SK-N-SH (cell line): ENCODE measurements around the gene UMODL1. TPM values are rescaled to one million over a fixed set of nuclear protein-coding genes. Genes with fewer than 3 reads are reported as not detected.

Source experiments
- CTCF ChIA-PET: fragments of 300-600, 350-600 bp; formaldehyde crosslinking; extraction: SDS; loops from one replicate; lab custom pipeline; 2021; lab: Yijun Ruan, JAX
- POLR2A ChIA-PET: fragments of 350-600 bp; sonication (Branson Sonifier 250); formaldehyde crosslinking; extraction: SDS; loops from one replicate; lab custom pipeline; 2020; ENCODE audit warnings: antibody characterized with exemption, inconsistent platforms; lab: Yijun Ruan, JAX
- DNase-seq: peaks from one replicate; pipeline ENCODE4 v3.0.0; 2012
- H2AFZ ChIP-seq: fragments of 200-600 bp; sonication (generic); 2 replicates; pipeline ENCODE4 v1.8.1; 2016; ENCODE audit warnings: antibody characterized with exemption, mild to moderate bottlenecking, low read depth
- H3F3A ChIP-seq: fragments of 200-600 bp; sonication (generic); replicated peaks from 2 replicates; pipeline ENCODE3; 2016; ENCODE audit warnings: antibody characterized with exemption, mild to moderate bottlenecking; ENCODE audit not compliant: insufficient read depth
- H3K27ac ChIP-seq, 2 experiments: fragments of 200-500 bp in 1 of 2; fragments of 200-600 bp in 1 of 2; sonication (Bioruptor generic) in 1 of 2; sonication (generic), shearing (Covaris generic) in 1 of 2; 2 replicates each; pipeline versions ENCODE4 v1.5.1 to v1.6.1; 2014 to 2016; ENCODE audit warnings: low read depth in 2 of 2, inconsistent platforms in 1 of 2, low read length in 1 of 2, mild to moderate bottlenecking in 1 of 2, mixed read lengths in 1 of 2
- H3K27me3 ChIP-seq: fragments of 200-600 bp; sonication (generic), shearing (Covaris generic); 2 replicates; pipeline ENCODE4 v1.6.1; 2016; ENCODE audit warnings: mixed run types; ENCODE audit not compliant: insufficient read depth
- H3K36me3 ChIP-seq, 2 experiments: fragments of 200-500 bp in 1 of 2; fragments of 200-600 bp in 1 of 2; sonication (Bioruptor generic) in 1 of 2; sonication (generic) in 1 of 2; replicated peaks in 1 of 2; 2 replicates each; pipeline versions ENCODE3 to v1.5.1; 2014 to 2016; ENCODE audit warnings: low read length in 1 of 2, mild to moderate bottlenecking in 1 of 2; ENCODE audit not compliant: insufficient read depth in 2 of 2, control insufficient read depth in 1 of 2
- H3K4me1 ChIP-seq, 2 experiments: fragments of 200-500 bp in 1 of 2; fragments of 200-600 bp in 1 of 2; sonication (Bioruptor generic) in 1 of 2; sonication (generic), shearing (Covaris generic) in 1 of 2; 2 replicates each; pipeline versions ENCODE4 v1.5.1 to v1.6.1; 2014 to 2016; ENCODE audit warnings: low read depth in 1 of 2, low read length in 1 of 2, mixed run types in 1 of 2; ENCODE audit not compliant: insufficient read depth in 2 of 2, control insufficient read depth in 1 of 2
- H3K4me2 ChIP-seq: fragments of 200-600 bp; sonication (generic), shearing (Covaris generic); 2 replicates; pipeline ENCODE4 v1.6.1; 2017; ENCODE audit warnings: mixed run types
- H3K4me3 ChIP-seq, 2 experiments: fragments of 200-500 bp in 1 of 2; fragments of 200-600 bp in 1 of 2; sonication (Bioruptor generic) in 1 of 2; sonication (generic), shearing (Covaris generic) in 1 of 2; 2 replicates each; pipeline versions ENCODE4 v1.5.1 to v1.8.1; 2014 to 2016; ENCODE audit warnings: low read depth in 2 of 2, inconsistent platforms in 1 of 2, low read length in 1 of 2, mild to moderate bottlenecking in 1 of 2, mixed read lengths in 1 of 2, moderate library complexity in 1 of 2
- H3K79me2 ChIP-seq: fragments of 200-600 bp; sonication (generic); 2 replicates; pipeline ENCODE4 v1.8.1; 2017; ENCODE audit warnings: mild to moderate bottlenecking; ENCODE audit not compliant: insufficient read depth
- H3K9ac ChIP-seq: fragments of 200-600 bp; sonication (generic); 2 replicates; pipeline ENCODE4 v1.6.1; 2017; ENCODE audit warnings: mixed run types
- H3K9me2 ChIP-seq: fragments of 200-600 bp; sonication (generic); 2 replicates; pipeline ENCODE4 v1.6.1; 2017; ENCODE audit warnings: mixed run types
- H3K9me3 ChIP-seq: fragments of 200-600 bp; sonication (generic); 2 replicates; pipeline ENCODE4 v1.6.1; 2017; ENCODE audit warnings: mixed run types, mild to moderate bottlenecking, moderate library complexity
- H4K20me1 ChIP-seq: fragments of 200-600 bp; sonication (generic); 2 replicates; pipeline ENCODE4 v1.6.1; 2017; ENCODE audit warnings: mild to moderate bottlenecking, mixed run types; ENCODE audit not compliant: insufficient read depth
- FOSL2 ChIP-seq: IDR thresholded peaks from 2 replicates; pipeline ENCODE4 v1.4.0; 2012; ENCODE audit warnings: low read depth, mild to moderate bottlenecking, moderate library complexity, borderline replicate concordance
- FOXM1 ChIP-seq: IDR thresholded peaks from 2 replicates; pipeline ENCODE4 v1.4.0; 2012; ENCODE audit warnings: low read depth, mild to moderate bottlenecking
- MAX ChIP-seq: IDR thresholded peaks from 2 replicates; pipeline ENCODE4 v1.4.0; 2012; ENCODE audit warnings: low read depth
- MEF2A ChIP-seq: IDR thresholded peaks from 2 replicates; pipeline ENCODE4 v1.4.0; 2012; ENCODE audit warnings: low read depth, borderline replicate concordance
- MXI1 ChIP-seq: IDR thresholded peaks from 2 replicates; pipeline ENCODE4 v1.6.1; 2012; ENCODE audit warnings: mild to moderate bottlenecking, low read depth, low read length, improper control_type of control experiment
- NFIC ChIP-seq: IDR thresholded peaks from 2 replicates; pipeline ENCODE4 v1.4.0; 2012; ENCODE audit warnings: borderline replicate concordance
- NRF1 ChIP-seq: IDR thresholded peaks from 2 replicates; pipeline ENCODE4 v1.6.1; 2012; ENCODE audit warnings: low read depth, mild to moderate bottlenecking, low read length
- RFX5 ChIP-seq: IDR thresholded peaks from 2 replicates; pipeline ENCODE4 v1.6.1; 2012; ENCODE audit warnings: mild to moderate bottlenecking, improper control_type of control experiment, low read length
- SMC3 ChIP-seq: IDR thresholded peaks from 2 replicates; pipeline ENCODE4 v1.6.1; 2012; ENCODE audit warnings: low read depth, low read length, improper control_type of control experiment
- TAF1 ChIP-seq: IDR thresholded peaks from 2 replicates; pipeline ENCODE4 v1.6.1; 2012; ENCODE audit warnings: low read depth, mild to moderate bottlenecking, low read length, moderate library complexity, borderline replicate concordance
- TCF12 ChIP-seq: IDR thresholded peaks from 2 replicates; pipeline ENCODE4 v1.4.0; 2012
- USF1 ChIP-seq: IDR thresholded peaks from 2 replicates; pipeline ENCODE4 v1.4.0; 2012; ENCODE audit warnings: low read depth, borderline replicate concordance
- WGBS: methylation state at CpG from one replicate; pipeline ENCODE4 v1.1.6; 2017; ENCODE audit warnings: low lambda C conversion rate; 5-methylcytosine and 5-hydroxymethylcytosine counted together
- polyA plus RNA-seq, 3 experiments: library from polyadenylated mRNA; depleted of rRNA; stranded (reverse); fragments of >200 nt; gene quantifications; 2 replicates each; pipeline ENCODE4 v1.2.3, GENCODE V29; 2012
- TF ChIP-seq, protein P1 (sequence below): IDR thresholded peaks from 2 replicates; pipeline ENCODE4 v1.4.0; 2012; ENCODE audit warnings: low read depth, borderline replicate concordance

UMODL1 gene
- polyA plus RNA-seq, 1 of the 3 experiments (the other 2 are of a cell fraction) = not detected

GRCh38 chr21:42028766-42029425, 42.2 kb upstream of the UMODL1 start:
- ChIA-PET CTCF (no interaction called here), POLR2A (no interaction called here)
- Histone ChIP-seq H4K20me1 (no peaks in the 10 kb centered on the region), H3K4me1 (no peaks in the 10 kb centered on the region), H3K27me3 (peaks cover 5% of the 10 kb centered on the region), H3K9ac (no peak overlapping the region), H3K27ac (no peak overlapping the region), H3K4me2 (no peak overlapping the region), H2AFZ (no peak overlapping the region), H3K36me3 (no peaks in the 10 kb centered on the region), H3K79me2 (no peaks in the 10 kb centered on the region), H3K9me2 (no peaks in the 10 kb centered on the region), H3K9me3 (no peaks in the 10 kb centered on the region), H3F3A (no peaks in the 10 kb centered on the region), H3K4me3 (no peak overlapping the region)
- no peak for TF ChIP-seq USF1
- TF ChIP-seq RFX5 = no peak
- TF ChIP-seq SMC3 = no peak
- TF ChIP-seq, protein P1, sequence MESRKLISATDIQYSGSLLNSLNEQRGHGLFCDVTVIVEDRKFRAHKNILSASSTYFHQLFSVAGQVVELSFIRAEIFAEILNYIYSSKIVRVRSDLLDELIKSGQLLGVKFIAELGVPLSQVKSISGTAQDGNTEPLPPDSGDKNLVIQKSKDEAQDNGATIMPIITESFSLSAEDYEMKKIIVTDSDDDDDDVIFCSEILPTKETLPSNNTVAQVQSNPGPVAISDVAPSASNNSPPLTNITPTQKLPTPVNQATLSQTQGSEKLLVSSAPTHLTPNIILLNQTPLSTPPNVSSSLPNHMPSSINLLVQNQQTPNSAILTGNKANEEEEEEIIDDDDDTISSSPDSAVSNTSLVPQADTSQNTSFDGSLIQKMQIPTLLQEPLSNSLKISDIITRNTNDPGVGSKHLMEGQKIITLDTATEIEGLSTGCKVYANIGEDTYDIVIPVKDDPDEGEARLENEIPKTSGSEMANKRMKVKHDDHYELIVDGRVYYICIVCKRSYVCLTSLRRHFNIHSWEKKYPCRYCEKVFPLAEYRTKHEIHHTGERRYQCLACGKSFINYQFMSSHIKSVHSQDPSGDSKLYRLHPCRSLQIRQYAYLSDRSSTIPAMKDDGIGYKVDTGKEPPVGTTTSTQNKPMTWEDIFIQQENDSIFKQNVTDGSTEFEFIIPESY = no peak
- TF ChIP-seq TAF1 = no peak
- TF ChIP-seq FOXM1 = no peak
- no peak for TF ChIP-seq TCF12
- no peak for DNase-seq
- 82% methylated on average over 9 of the region's 9 CpGs for WGBS

DNA sequence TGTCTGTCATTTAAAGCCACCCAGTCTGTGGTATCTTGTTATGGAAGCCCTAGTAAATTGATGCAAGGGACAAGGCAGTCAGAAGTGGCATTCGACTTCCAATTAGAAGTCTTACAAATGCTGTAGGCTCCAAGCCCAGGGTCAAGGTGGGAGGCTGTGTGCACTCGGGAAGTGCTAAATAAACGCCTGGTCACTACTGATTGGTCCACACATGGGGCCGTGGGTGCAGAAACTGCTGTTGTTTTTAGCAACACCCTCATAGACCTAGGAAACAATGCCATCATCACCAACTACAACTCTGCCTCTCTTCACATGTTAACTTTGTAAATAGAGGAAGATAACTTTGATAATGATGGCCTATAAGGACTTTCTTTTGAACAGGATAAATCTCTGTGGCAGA, 40.8 kb upstream of the UMODL1 start:
- ChIA-PET CTCF (interaction anchor here (1.5 kb wide), 1 partner anchor 87 kb away, joined by 4 read pairs; no protein-coding TSS in a partner anchor), POLR2A (no interaction called here)
- no peak overlapping the region for H3K9ac ChIP-seq

More for the DNA sequence above, 40.8 kb upstream of the UMODL1 start:
- Histone ChIP-seq H4K20me1 (no peaks in the 10 kb centered on the region), H3K27ac (no peak overlapping the region), H3K9me2 (no peaks in the 10 kb centered on the region), H3K4me1 (no peaks in the 10 kb centered on the region), H3K79me2 (no peaks in the 10 kb centered on the region), H3K36me3 (no peaks in the 10 kb centered on the region), H3K4me3 (no peak overlapping the region), H2AFZ (no peak overlapping the region), H3K27me3 (peaks cover 5% of the 10 kb centered on the region), H3K9me3 (no peaks in the 10 kb centered on the region), H3F3A (no peaks in the 10 kb centered on the region), H3K4me2 (no peak overlapping the region)
- 61% methylated on average over 4 of the region's 4 CpGs for WGBS
- DNase-seq = no peak
- TF ChIP-seq FOSL2 (no peak), NRF1 (no peak), MEF2A (no peak), MAX (no peak), MXI1 (no peak), NFIC (no peak)
